HG02870 (cell line): Measurements from ENCODE around the gene NR6A1.
"Not testable (repeated sequence)": the region's sequence is repeated elsewhere in the genome, so short reads cannot be mapped to it uniquely, and the experiment has no call there.

Experiments used
- ATAC-seq: cut with Tn5 transposase; IDR thresholded peaks from one replicate; pipeline ENCODE4 v1.9.1; 2021; ENCODE audit warnings: mild to moderate bottlenecking, moderate library complexity; ENCODE audit not compliant: unreplicated experiment

The NR6A1 gene

DNA sequence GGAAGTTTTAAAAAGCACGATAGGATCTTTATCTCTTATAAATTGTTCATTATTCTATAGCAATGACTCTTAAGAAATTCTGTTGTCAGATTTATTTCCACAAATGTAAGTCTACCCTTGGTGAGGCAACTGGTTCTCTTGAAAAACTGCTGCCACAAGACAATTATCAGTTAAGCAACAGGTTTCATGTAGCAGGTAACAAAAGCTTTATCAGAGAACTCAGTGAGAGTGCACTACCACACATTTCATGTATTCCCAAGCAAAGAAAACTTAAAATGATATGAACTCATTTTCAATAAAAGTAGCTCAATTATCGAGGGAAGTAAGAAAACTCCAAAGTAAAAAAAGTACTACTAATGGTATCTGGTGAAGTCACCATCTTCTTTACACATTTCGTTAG, 9.4 kb downstream of the NR6A1 start:
- no peak for ATAC-seq

DNA sequence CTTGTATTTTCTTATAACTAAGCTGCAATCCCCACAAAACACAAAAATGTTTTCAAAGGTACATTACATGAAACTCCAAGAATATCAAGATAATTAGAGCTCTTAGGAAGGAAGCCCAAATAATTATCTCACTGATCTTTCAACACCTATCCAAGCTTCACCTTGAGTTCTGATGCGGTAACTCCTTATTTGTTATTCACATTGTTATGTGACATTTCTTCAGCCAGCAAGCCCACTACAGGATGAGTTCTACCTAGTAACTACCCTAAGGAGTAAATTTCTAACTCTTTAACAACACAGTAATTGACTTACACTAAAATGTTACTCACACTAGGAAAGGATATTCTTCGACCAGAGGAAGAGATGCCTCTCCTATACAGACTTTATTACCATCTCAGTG, 9.9 kb downstream of the NR6A1 start:
- ATAC-seq = no peak

DNA sequence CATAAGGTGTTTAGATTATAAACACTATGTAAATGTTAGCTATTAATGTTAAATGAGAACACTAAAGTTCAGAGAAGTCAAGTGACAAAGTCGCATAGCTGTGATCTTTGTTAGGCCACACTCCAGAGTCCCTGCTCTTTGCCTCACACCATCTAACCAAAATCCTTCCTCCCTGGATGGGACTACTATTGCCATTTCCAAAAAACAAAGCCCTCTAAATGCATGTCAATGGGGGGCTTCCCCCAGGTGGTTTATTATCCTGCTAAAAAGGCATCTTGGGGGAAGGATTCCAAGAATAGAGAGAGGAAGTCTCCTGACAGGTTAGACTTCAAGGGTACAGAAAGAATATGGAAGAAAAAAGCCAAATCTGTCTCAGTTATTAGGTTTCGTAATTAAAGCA, 10.4 kb downstream of the NR6A1 start:
- no peak for ATAC-seq

DNA sequence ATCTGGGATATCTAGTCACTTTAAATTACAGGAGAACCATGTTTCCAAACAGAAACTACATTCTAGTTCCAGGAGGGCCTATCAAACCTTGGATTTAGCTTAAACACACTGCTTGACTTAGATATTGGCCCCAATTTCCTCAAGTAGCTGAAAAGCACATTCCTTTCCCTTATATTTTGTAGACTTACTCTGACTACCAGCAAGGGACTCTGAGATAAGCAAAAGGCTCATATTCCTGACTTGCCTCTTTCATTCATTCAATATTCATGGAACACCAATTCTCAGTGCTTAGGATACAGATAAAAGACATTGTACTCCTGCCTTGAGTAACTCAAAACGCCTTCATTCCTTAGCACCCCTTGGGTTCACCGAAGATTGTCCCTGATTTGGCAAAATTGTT, 11.8 kb downstream of the NR6A1 start:
- no peak for ATAC-seq

DNA sequence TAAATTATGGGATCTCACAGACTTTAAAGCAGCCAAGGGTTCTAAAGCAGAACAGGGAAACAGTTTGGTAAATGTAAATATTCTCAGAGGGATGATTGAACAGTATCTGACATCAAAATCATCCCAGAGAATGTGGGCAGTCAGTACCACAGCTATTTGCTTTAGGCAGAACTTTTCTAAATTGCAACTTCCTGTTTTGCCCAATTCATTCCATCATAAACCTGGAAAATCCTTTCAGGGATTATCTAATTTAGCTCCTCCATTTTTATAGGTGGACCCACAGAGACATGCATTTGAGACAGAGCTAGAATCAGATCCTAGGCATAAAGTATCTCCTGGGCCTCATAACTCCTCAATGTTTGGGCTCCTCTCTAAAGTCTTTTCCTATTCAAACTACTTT, 12.4 kb downstream of the NR6A1 start:
- ATAC-seq = no peak

GRCh38 chr9:124758061-124758460, 13.1 kb downstream of the NR6A1 start:
- ATAC-seq = no peak

- ATAC-seq = no peak
These were observed 13.5 kb downstream of the NR6A1 start for GRCh38 chr9:124757616-124758015.

DNA sequence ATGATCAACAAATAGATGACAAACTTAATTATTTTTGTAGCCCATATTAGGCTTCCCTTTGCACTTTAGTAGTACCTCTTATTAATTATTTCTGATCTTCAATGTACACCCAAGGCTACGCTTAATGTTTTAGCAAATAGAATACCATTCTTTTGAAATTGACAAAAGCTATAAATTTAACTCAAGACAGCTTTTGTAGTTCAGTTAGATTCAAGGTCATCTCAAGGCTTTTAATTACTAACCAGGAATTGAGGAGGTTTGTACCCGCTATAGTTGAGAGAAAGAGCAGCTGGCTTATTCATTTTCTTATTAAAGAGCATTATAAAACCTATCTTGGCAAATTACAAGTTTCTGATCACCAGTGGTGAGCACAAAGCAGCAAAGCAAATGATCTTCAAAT, 15.1 kb downstream of the NR6A1 start:
- no peak for ATAC-seq

DNA sequence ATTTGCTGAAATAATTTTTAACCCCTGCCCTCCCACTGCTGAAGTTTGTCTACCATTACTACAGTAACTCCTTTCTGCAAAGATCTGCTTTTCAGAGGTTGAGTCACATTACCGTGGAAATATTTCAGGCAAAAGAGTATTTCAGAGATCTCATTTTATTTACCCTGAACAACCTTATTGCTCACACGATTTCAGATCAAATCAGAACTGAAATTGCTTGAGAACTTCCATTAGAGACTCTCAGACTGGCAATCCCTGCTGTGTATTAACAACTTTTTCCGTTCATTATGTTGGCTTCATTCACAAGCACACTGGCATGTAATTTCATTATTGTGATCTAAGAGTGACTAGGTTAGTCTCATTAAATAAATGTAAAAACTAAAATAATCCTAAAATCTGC, 16.1 kb downstream of the NR6A1 start:
- no peak for ATAC-seq

DNA sequence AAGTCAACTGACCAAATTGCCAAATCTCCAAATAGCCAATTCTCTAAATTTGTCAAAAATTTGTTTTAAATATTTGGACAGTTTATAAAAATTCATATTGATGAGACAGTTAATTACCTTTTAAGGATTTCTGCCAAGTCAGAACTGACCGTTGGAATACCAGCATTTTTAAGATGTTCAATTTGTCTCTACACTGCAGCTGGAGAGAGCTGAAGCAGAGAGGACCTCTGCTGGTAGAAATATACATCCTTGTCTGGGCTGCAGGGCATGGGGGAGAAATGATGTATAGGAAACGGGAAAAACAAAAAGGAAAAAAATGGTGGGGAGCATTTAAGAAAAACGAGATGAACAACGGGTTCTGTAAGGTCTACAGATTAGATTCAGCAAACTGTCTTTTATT, 16.8 kb downstream of the NR6A1 start:
- ATAC-seq = no peak

- no peak for ATAC-seq
These were observed 18.1 kb downstream of the NR6A1 start for GRCh38 chr9:124752967-124753366.

DNA sequence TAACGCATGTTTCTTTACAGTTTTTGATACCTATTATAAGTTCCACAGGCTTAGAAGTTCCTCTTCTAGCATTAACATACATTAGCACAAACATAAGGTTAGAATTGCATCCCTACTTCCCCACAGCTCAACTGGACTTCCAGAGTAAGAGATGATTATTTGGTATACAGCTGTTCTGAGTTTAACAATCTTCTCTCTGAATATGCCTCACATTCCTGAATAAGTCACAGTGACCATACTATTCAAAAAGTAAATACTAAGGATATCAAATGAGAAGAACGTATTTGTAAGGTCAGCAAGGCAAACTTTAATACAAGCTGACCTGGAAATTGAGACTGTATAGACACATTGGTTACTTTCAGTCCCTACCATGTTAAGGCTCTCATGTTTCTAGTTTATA, 21.3 kb downstream of the NR6A1 start:
- no peak for ATAC-seq

DNA sequence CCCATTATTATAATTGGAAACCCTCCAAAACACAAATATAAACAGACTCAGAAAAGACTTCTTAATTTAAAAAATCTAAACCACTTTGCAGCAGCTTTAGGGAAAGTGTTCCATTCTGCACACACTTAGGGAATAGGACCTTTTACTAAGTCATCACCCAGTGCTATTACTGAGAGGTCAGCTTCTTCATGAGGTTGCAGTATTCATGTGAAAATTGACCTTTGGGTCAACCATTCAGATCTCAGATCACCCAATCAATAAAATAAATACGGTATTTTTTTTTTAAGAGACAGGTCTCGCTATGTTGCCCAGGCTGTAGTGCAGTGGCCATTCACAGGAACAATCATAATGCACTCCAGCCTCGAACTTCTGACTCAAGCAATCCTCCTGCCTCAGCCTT, 21.8 kb downstream of the NR6A1 start:
- ATAC-seq = no peak

DNA sequence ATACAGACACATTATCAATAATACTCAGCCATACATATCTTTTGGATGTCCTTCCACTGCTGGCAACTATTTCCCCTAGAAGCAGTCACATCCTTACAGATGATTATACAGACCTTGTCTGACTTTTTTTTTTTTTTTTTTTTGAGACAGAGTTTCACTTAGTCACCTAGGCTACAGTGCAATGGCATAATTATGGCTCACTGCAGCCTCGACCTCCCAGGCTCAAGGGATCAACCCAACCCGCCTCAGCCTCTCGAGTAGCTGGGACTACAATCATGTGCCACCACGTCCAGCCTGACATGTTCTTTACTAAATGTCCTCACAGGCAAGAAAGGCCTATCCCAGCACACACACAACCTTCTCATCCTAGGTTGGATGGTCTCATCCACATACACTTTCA, 24.0 kb downstream of the NR6A1 start:
- ATAC-seq = no peak

DNA sequence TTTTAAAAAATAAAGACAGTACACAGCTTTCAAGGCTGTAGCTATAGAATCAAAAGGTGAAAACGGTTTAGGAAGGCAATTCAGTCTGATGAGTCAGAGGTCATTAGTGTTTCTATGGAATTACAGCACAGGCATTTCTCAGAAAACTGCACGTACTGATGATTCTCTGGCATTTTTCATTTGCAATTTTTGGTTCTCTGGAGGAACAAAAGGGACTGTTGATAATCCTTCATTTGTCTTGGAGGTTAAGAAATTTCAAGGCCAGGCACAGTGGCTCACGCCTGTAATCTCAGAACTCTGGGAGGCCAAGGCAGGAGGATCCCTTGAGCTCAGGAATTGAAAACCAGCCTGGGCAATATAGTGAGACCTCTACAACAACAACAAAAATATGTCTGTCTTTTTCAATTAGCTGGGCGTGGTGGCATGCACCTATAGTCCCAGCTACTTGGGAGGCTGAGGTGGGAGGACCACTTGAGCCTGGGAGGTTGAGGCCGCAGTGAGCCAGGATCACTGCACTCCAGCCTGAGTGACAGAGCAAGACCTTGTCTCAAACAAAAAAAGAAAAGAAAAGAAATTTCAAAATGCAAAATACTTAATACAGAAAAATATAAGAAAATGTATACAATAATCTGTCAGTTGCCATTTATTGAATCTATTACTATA, 27.3 kb downstream of the NR6A1 start:
- no peak for ATAC-seq

GRCh38 chr9:124742940-124743339, 28.2 kb downstream of the NR6A1 start:
- no peak for ATAC-seq

DNA sequence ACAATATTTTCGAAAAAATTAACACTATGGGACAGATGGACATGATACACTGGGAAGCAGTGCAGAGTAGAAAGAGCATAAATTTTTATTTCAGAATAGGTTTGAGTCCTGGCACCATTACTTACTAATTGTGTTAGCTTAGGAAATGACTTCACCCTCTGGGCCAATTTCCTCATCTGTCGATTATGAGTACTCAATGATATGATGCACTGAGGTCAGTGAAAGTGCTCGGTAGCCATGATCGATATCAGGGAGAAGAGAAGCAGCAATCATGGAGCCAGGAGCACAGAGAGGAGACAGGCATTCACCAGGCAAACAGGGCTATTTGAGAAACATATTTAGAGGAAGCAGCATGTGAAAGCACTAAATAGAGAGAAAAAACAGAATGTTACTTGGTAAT, 29.4 kb downstream of the NR6A1 start:
- no peak for ATAC-seq

- ATAC-seq = no peak
These were observed 30.0 kb downstream of the NR6A1 start for GRCh38 chr9:124741149-124741548.

GRCh38 chr9:124739360-124739759, 31.8 kb downstream of the NR6A1 start:
- no peak for ATAC-seq

DNA sequence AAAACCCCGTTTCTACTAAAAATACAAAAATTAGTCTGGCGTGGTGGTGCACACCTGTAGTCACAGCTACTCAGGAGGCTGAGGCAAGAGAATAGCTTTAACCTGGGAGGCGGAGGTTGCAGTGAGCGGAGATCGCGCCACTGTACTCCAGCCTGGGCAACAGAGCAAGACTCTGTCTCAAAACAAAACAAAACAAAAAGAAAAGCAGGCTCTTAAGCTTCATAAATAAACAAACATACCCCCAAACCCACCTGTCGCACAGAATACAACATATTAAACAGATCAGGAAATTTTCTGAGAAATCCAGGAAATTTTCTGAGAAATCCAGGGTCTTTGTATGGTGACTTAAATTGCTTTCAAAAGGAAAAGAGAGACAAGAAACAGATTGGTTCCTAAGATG, 33.0 kb downstream of the NR6A1 start:
- not testable (repeated sequence) for ATAC-seq

GRCh38 chr9:124735121-124735520, 36.0 kb downstream of the NR6A1 start:
- ATAC-seq = no peak

- not testable (repeated sequence) for ATAC-seq
These were observed 36.4 kb downstream of the NR6A1 start for GRCh38 chr9:124734741-124735083.

DNA sequence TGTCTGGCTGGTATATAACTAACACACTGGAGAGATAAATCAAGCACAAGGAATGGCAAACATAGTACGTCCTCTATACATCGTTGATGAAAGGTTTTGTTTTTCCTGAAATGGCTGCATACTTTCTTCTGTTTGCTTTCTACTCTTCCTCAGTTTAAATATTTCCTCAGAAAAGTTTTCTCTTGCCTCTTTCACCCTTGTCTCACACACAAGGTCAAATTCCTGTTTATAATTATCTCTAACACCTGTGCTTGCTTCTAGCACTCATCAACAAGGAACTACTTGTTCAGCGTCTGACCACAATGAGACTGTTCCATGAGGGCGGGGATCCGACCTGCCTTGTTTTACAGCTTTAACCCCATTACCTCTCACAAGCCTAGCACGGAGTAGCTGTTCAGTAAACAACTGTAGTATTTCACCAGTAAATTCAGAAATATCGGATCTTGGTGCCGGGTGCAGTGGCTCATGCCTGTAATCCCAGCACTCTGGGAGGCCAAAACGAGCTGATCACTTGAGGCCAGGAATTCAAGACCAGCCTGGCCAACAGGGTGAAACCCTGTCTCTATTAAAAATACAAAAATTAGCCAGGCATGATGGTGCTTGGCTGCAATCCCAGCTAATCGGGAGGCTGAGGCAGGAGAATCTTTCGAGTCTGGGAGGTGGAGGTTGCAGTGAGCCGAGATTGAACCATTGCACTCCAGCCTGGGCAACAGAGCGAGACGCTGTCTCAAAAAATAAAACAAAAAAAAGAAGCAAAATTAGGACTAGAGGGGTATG, 37.0 kb downstream of the NR6A1 start:
- ATAC-seq = no peak
